DND-41 (cell line): ENCODE data around the gene FOXN3.

Experiments used
- CTCF ChIP-seq: IDR thresholded peaks from 2 replicates; pipeline ENCODE4 v1.5.1; 2012; ENCODE audit warnings: borderline replicate concordance, low read length, moderate library complexity, mild to moderate bottlenecking; ENCODE audit not compliant: poor library complexity, severe bottlenecking; ENCODE audit errors: extremely low read depth
- EZH2 ChIP-seq: IDR thresholded peaks from 3 replicates; pipeline ENCODE4 v1.6.1; 2012; ENCODE audit warnings: borderline replicate concordance, low read depth, mild to moderate bottlenecking, moderate library complexity, low read length, inconsistent platforms; ENCODE audit not compliant: severe bottlenecking

GRCh38 chr14:89429199-89430181 is 12.5 kb upstream of the FOXN3 start:
- TF ChIP-seq CTCF: no peak
- no peak for TF ChIP-seq EZH2
